ENCODE measurements around the gene SNCG. TPM values are rescaled to one million over a fixed set of nuclear protein-coding genes. Genes with fewer than 3 reads are reported as not detected.

Gene SNCG
- total and polyA plus RNA-seq, 2 of the 8 experiments (the other 6 are each of a cell fraction or from before 2014, with no cell fraction given), result 4.4 to 12.2 TPM

DNA sequence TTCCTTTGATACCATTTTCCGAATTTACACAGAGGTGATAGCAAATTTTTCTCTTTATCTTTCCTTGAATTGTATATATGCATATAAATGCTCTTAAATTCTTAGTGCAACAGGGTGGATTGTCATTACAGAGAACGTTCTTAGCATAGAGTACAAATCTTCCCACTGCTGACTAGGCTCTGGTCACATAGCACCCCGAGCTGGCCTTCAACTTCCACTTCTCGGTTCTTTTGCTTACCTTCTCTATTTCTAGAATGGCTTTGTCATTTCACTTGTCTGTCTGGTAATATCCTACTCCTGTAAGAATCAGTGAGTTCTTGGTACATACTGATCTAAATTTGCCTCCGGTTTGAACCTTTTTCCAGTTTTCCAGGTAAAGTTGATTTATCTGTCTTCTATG, 23.3 kb downstream of the SNCG start (continued):
- TF ChIP-seq, protein P1, sequence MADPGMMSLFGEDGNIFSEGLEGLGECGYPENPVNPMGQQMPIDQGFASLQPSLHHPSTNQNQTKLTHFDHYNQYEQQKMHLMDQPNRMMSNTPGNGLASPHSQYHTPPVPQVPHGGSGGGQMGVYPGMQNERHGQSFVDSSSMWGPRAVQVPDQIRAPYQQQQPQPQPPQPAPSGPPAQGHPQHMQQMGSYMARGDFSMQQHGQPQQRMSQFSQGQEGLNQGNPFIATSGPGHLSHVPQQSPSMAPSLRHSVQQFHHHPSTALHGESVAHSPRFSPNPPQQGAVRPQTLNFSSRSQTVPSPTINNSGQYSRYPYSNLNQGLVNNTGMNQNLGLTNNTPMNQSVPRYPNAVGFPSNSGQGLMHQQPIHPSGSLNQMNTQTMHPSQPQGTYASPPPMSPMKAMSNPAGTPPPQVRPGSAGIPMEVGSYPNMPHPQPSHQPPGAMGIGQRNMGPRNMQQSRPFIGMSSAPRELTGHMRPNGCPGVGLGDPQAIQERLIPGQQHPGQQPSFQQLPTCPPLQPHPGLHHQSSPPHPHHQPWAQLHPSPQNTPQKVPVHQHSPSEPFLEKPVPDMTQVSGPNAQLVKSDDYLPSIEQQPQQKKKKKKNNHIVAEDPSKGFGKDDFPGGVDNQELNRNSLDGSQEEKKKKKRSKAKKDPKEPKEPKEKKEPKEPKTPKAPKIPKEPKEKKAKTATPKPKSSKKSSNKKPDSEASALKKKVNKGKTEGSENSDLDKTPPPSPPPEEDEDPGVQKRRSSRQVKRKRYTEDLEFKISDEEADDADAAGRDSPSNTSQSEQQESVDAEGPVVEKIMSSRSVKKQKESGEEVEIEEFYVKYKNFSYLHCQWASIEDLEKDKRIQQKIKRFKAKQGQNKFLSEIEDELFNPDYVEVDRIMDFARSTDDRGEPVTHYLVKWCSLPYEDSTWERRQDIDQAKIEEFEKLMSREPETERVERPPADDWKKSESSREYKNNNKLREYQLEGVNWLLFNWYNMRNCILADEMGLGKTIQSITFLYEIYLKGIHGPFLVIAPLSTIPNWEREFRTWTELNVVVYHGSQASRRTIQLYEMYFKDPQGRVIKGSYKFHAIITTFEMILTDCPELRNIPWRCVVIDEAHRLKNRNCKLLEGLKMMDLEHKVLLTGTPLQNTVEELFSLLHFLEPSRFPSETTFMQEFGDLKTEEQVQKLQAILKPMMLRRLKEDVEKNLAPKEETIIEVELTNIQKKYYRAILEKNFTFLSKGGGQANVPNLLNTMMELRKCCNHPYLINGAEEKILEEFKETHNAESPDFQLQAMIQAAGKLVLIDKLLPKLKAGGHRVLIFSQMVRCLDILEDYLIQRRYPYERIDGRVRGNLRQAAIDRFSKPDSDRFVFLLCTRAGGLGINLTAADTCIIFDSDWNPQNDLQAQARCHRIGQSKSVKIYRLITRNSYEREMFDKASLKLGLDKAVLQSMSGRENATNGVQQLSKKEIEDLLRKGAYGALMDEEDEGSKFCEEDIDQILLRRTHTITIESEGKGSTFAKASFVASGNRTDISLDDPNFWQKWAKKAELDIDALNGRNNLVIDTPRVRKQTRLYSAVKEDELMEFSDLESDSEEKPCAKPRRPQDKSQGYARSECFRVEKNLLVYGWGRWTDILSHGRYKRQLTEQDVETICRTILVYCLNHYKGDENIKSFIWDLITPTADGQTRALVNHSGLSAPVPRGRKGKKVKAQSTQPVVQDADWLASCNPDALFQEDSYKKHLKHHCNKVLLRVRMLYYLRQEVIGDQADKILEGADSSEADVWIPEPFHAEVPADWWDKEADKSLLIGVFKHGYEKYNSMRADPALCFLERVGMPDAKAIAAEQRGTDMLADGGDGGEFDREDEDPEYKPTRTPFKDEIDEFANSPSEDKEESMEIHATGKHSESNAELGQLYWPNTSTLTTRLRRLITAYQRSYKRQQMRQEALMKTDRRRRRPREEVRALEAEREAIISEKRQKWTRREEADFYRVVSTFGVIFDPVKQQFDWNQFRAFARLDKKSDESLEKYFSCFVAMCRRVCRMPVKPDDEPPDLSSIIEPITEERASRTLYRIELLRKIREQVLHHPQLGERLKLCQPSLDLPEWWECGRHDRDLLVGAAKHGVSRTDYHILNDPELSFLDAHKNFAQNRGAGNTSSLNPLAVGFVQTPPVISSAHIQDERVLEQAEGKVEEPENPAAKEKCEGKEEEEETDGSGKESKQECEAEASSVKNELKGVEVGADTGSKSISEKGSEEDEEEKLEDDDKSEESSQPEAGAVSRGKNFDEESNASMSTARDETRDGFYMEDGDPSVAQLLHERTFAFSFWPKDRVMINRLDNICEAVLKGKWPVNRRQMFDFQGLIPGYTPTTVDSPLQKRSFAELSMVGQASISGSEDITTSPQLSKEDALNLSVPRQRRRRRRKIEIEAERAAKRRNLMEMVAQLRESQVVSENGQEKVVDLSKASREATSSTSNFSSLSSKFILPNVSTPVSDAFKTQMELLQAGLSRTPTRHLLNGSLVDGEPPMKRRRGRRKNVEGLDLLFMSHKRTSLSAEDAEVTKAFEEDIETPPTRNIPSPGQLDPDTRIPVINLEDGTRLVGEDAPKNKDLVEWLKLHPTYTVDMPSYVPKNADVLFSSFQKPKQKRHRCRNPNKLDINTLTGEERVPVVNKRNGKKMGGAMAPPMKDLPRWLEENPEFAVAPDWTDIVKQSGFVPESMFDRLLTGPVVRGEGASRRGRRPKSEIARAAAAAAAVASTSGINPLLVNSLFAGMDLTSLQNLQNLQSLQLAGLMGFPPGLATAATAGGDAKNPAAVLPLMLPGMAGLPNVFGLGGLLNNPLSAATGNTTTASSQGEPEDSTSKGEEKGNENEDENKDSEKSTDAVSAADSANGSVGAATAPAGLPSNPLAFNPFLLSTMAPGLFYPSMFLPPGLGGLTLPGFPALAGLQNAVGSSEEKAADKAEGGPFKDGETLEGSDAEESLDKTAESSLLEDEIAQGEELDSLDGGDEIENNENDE (IDR thresholded peaks at IDR 0.05; ENCODE audit: insufficient replicate concordance, low read length), result no peak
- no peak for TF ChIP-seq KDM4A (IDR thresholded peaks at IDR 0.05; ENCODE audit: low read depth, low read length, severe bottlenecking)
- no peak for TF ChIP-seq ASH2L (IDR thresholded peaks at IDR 0.05; ENCODE audit: low read length)
- no peak for TF ChIP-seq PHF8 (conservative IDR thresholded peaks at IDR 0.05; ENCODE audit: low read depth, low read length)
- no peak for TF ChIP-seq TCF12 (IDR thresholded peaks at IDR 0.05; ENCODE audit: low read depth, low read length)
- no peak for TF ChIP-seq TAF7 (optimal IDR thresholded peaks at IDR 0.05; ENCODE audit: borderline replicate concordance, low read depth, low read length)
- TF ChIP-seq CBX5 (IDR thresholded peaks at IDR 0.05; ENCODE audit: low read depth, low read length), result no peak
- TF ChIP-seq EGR1 (IDR thresholded peaks at IDR 0.05; ENCODE audit: borderline replicate concordance, low read depth, low read length), result no peak
- no peak for TF ChIP-seq SIRT6 (IDR thresholded peaks at IDR 0.05; ENCODE audit: low read length)
- TF ChIP-seq, protein P2, sequence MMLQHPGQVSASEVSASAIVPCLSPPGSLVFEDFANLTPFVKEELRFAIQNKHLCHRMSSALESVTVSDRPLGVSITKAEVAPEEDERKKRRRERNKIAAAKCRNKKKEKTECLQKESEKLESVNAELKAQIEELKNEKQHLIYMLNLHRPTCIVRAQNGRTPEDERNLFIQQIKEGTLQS (IDR thresholded peaks at IDR 0.05; ENCODE audit: insufficient read depth, low read depth, low read length), result no peak
- TF ChIP-seq KDM5A (IDR thresholded peaks at IDR 0.05; ENCODE audit: low read length), result no peak
- TF ChIP-seq SP4 (IDR thresholded peaks at IDR 0.05; ENCODE audit: low read length), result no peak
- TF ChIP-seq JUND (IDR thresholded peaks at IDR 0.05; ENCODE audit: low read length), result no peak

Data from H1 (cell line).